AG04449 (cell line): ENCODE data around the gene RAPGEF3.

Source experiments
- CTCF ChIA-PET: fragments of 350-600 bp; formaldehyde crosslinking; extraction: SDS; loops from one replicate; lab custom pipeline; 2021; ENCODE audit warnings: antibody characterized with exemption; lab: Yijun Ruan, JAX
- POLR2A ChIA-PET: fragments of 400-600, 350-600 bp; formaldehyde crosslinking; extraction: SDS; loops from one replicate; lab custom pipeline; 2020; ENCODE audit warnings: antibody characterized with exemption, inconsistent platforms; lab: Yijun Ruan, JAX
- DNase-seq: peaks from one replicate; pipeline ENCODE4 v3.0.0-alpha.2; 2010; ENCODE audit warnings: low read depth, low spot score
- H3K4me3 ChIP-seq: 2 replicates; pipeline ENCODE4 v1.5.1; 2011; ENCODE audit warnings: low read depth, mild to moderate bottlenecking, control low read depth, low read length
- CTCF ChIP-seq: IDR thresholded peaks from one replicate; pipeline ENCODE4 v1.5.1; 2011; ENCODE audit warnings: mild to moderate bottlenecking, moderate library complexity, low read length, control low read depth, inconsistent platforms; ENCODE audit not compliant: insufficient read depth; ENCODE audit errors: missing control alignments

Gene RAPGEF3

GRCh38 chr12:47707355-47707754 lies 51.3 kb downstream of the RAPGEF3 start:
- TF ChIP-seq CTCF: no peak
- no peak overlapping the region for H3K4me3 ChIP-seq
- CTCF ChIA-PET: interaction anchor here (1.0 to 12.8 kb wide), 10 partner anchors 9 to 636 kb away, joined by 3 to 247 read pairs (median 10); partner anchors contain the start of gene ENDOU
- DNase-seq: no peak
- POLR2A ChIA-PET: no interaction called here

GRCh38 chr12:47705566-47706425 lies 52.9 kb downstream of the RAPGEF3 start, which contains the start of gene RPAP3:
Gene RPAP3 (minus strand): TSS chr12:47706030. CDS start chr12:47702840, 3,190 bp downstream.
- peak within 1 kb of the TSS; percentile 86 for H3K4me3 ChIP-seq
- TF ChIP-seq CTCF: peak; percentile 81
- POLR2A ChIA-PET: interaction anchor here (0.7 to 1.0 kb wide), 3 partner anchors 64 to 181 kb away, joined by 3 read pairs; no protein-coding TSS in a partner anchor
- CTCF ChIA-PET: interaction anchor here (0.8 to 5.6 kb wide), 19 partner anchors 10 to 241 kb away, joined by 3 to 72 read pairs (median 4); no protein-coding TSS in a partner anchor
- no peak for DNase-seq

GRCh38 chr12:47705229-47705565 lies 53.5 kb downstream of the RAPGEF3 start:
- DNase-seq: no peak
- no peak for TF ChIP-seq CTCF
- peak overlapping the region; percentile 86 for H3K4me3 ChIP-seq
- ChIA-PET POLR2A (no interaction called here), CTCF (interaction anchor here (0.7 to 5.6 kb wide), 19 partner anchors 9 to 673 kb away, joined by 3 to 72 read pairs (median 4); no protein-coding TSS in a partner anchor)

GRCh38 chr12:47704719-47705118 lies 54.0 kb downstream of the RAPGEF3 start:
- ChIA-PET POLR2A (no interaction called here), CTCF (interaction anchor here (0.7 to 5.6 kb wide), 19 partner anchors 8 to 672 kb away, joined by 3 to 72 read pairs (median 4); no protein-coding TSS in a partner anchor)
- peak overlapping the region; percentile 86 for H3K4me3 ChIP-seq
- no peak for TF ChIP-seq CTCF
- DNase-seq: no peak

GRCh38 chr12:47700263-47700662 lies 58.4 kb downstream of the RAPGEF3 start:
- DNase-seq: no peak
- no peak for TF ChIP-seq CTCF
- ChIA-PET CTCF (no interaction called here), POLR2A (interaction anchor here (0.7 kb wide), 1 partner anchor 13 kb away, joined by 3 read pairs; no protein-coding TSS in a partner anchor)
- no peak overlapping the region for H3K4me3 ChIP-seq

GRCh38 chr12:47698631-47699030 lies 60.0 kb downstream of the RAPGEF3 start:
- DNase-seq: no peak
- TF ChIP-seq CTCF: no peak
- POLR2A ChIA-PET: no interaction called here
- CTCF ChIA-PET: interaction anchor here (1.2 to 2.2 kb wide), 3 partner anchors 47 to 666 kb away, joined by 3 to 6 read pairs (median 4); no protein-coding TSS in a partner anchor
- no peak overlapping the region for H3K4me3 ChIP-seq
